ENCODE measurements around the gene PTPRD. TPM values are rescaled to one million over a fixed set of nuclear protein-coding genes. Genes with fewer than 3 reads are reported as not detected.

PTPRD gene
- total RNA-seq, 1 experiment from 2014 or later, result 69.6 TPM

- TF ChIP-seq, protein P1, sequence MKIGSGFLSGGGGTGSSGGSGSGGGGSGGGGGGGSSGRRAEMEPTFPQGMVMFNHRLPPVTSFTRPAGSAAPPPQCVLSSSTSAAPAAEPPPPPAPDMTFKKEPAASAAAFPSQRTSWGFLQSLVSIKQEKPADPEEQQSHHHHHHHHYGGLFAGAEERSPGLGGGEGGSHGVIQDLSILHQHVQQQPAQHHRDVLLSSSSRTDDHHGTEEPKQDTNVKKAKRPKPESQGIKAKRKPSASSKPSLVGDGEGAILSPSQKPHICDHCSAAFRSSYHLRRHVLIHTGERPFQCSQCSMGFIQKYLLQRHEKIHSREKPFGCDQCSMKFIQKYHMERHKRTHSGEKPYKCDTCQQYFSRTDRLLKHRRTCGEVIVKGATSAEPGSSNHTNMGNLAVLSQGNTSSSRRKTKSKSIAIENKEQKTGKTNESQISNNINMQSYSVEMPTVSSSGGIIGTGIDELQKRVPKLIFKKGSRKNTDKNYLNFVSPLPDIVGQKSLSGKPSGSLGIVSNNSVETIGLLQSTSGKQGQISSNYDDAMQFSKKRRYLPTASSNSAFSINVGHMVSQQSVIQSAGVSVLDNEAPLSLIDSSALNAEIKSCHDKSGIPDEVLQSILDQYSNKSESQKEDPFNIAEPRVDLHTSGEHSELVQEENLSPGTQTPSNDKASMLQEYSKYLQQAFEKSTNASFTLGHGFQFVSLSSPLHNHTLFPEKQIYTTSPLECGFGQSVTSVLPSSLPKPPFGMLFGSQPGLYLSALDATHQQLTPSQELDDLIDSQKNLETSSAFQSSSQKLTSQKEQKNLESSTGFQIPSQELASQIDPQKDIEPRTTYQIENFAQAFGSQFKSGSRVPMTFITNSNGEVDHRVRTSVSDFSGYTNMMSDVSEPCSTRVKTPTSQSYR (CRISPR knock-in tag; IDR thresholded peaks at IDR 0.05), result no peak
- no peak for TF ChIP-seq ETV6 (CRISPR knock-in tag; IDR thresholded peaks at IDR 0.05)
- no peak for TF ChIP-seq NFE2L1 (CRISPR knock-in tag; IDR thresholded peaks at IDR 0.05)
Observed at GRCh38 chr9:10651012-10651411, 38.2 kb upstream of the PTPRD start (continued).

- no peaks in the 10 kb centered on the region for H3K4me1 Mint-ChIP-seq
- CTCF ChIA-PET, result no interaction called here
- TF ChIP-seq ZNF317 (CRISPR knock-in tag; IDR thresholded peaks at IDR 0.05; ENCODE audit: borderline replicate concordance, low read depth) (no peak), SOX15 (CRISPR knock-in tag; IDR thresholded peaks at IDR 0.05) (no peak), STAT6 (CRISPR knock-in tag; conservative IDR thresholded peaks at IDR 0.05; ENCODE audit: low read depth) (no peak), IRF2 (CRISPR knock-in tag; IDR thresholded peaks at IDR 0.05; ENCODE audit: borderline replicate concordance, low read depth) (no peak), NFATC4 (CRISPR knock-in tag; IDR thresholded peaks at IDR 0.05) (no peak), NR2C2 (CRISPR knock-in tag; IDR thresholded peaks at IDR 0.05) (no peak), ZSCAN18 (CRISPR knock-in tag; IDR thresholded peaks at IDR 0.05) (no peak), ZNF396 (CRISPR knock-in tag; IDR thresholded peaks at IDR 0.05; ENCODE audit: borderline replicate concordance) (no peak), MYBL2 (CRISPR knock-in tag; IDR thresholded peaks at IDR 0.05) (no peak)
- TF ChIP-seq, protein P2, sequence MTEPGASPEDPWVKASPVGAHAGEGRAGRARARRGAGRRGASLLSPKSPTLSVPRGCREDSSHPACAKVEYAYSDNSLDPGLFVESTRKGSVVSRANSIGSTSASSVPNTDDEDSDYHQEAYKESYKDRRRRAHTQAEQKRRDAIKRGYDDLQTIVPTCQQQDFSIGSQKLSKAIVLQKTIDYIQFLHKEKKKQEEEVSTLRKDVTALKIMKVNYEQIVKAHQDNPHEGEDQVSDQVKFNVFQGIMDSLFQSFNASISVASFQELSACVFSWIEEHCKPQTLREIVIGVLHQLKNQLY (CRISPR knock-in tag; IDR thresholded peaks at IDR 0.05), result no peak
- no peak overlapping the region for H3K4me3 Mint-ChIP-seq
- ATAC-seq (no peak), DNase-seq (ENCODE audit: low spot score) (no peak)
- POLR2A ChIA-PET, result no interaction called here
- no peak overlapping the region for H3K27ac Mint-ChIP-seq
- H3K27me3 Mint-ChIP-seq (ENCODE audit: low read depth), result no peaks in the 10 kb centered on the region
- peaks cover 3% of the 10 kb centered on the region; the same call in 1 of the 2 replicates for H3K36me3 Mint-ChIP-seq
- peaks cover 25% of the 10 kb centered on the region for H3K9me3 Mint-ChIP-seq
Observed at GRCh38 chr9:10649076-10649475, 36.3 kb upstream of the PTPRD start.

GRCh38 chr9:10633785-10634184 lies 21.0 kb upstream of the PTPRD start:
- Mint-ChIP-seq H3K36me3 (no peaks in the 10 kb centered on the region), H3K4me3 (no peak overlapping the region), H3K27me3 (ENCODE audit: low read depth) (no peaks in the 10 kb centered on the region), H3K27ac (no peak overlapping the region), H3K9me3 (no peaks in the 10 kb centered on the region), H3K4me1 (peaks cover 3% of the 10 kb centered on the region; the same call in 1 of the 2 replicates)
- DNase-seq (ENCODE audit: low spot score), result no peak
- ChIA-PET CTCF (no interaction called here), POLR2A (no interaction called here)
- ATAC-seq, result peak; percentile 57
- no peak for TF ChIP-seq ZNF138 (CRISPR knock-in tag; conservative IDR thresholded peaks at IDR 0.05)
